ENCODE measurements around the gene ATP9A. TPM values are rescaled to one million over a fixed set of nuclear protein-coding genes. Genes with fewer than 3 reads are reported as not detected.

ATP9A gene
- total and polyA plus RNA-seq, 2 donors (not counting 3 experiments of a cell fraction or from before 2014, with no cell fraction given) = 20.9 to 41.5 TPM

DNA sequence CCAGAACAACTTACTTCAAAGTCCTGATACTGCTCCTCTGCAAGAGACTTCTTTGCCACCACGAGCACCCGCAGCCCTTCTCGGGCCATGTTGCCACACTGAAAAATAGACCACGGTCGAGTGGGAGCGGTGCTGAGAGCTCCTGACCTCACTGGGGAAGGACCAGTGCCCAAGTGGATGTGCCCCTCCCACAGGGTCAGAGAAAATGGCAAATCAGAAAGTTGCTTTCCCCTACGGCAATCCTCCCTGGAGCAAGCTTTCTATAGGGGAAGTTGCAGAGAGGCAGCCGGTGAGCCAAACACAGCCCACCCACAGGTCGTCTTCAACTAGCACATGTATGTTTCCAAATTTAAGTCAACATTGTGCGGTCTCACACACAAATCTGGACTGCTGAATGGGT, 140.6 kb downstream of the ATP9A start:
- Histone ChIP-seq H3K79me2 (ENCODE audit: control insufficient read depth, insufficient read depth, low read length) (no peaks in the 10 kb centered on the region), H3K4me1 (ENCODE audit: control insufficient read depth, extremely low read depth, insufficient read depth, low read length) (peaks cover 44% of the 10 kb centered on the region), H3K9me1 (replicated peaks; ENCODE audit: control insufficient read depth, extremely low read depth, insufficient read depth, low read length) (no peaks in the 10 kb centered on the region), H3K9ac (replicated peaks; ENCODE audit: extremely low read depth, insufficient read depth, low read length) (no peak overlapping the region), H3K27me3 (ENCODE audit: control insufficient read depth in 2 of 2, insufficient read depth in 2 of 2, low read length in 2 of 2) (no peaks in the 10 kb centered on the region), H3K4me3 (replicated peaks in 1 of 3; ENCODE audit: insufficient read depth in 1 of 3, low read depth in 1 of 3, low read length in 3 of 3) (no peak overlapping the region), H3K36me3 (ENCODE audit: control insufficient read depth in 2 of 2, extremely low read depth in 1 of 2, insufficient read depth in 2 of 2, low read length in 2 of 2) (peaks cover 0 to 5% of the 10 kb centered on the region in 2 experiments), H4K20me1 (replicated peaks; ENCODE audit: control insufficient read depth, extremely low read depth, insufficient read depth, low read length) (no peaks in the 10 kb centered on the region), H3K9me3 (replicated peaks; ENCODE audit: control insufficient read depth, insufficient read depth, low read length) (no peaks in the 10 kb centered on the region), H2AFZ (ENCODE audit: low read depth, low read length) (no peak overlapping the region), H3K4me2 (ENCODE audit: insufficient read depth, low read length) (no peak overlapping the region), H3K27ac (ENCODE audit: insufficient read depth, low read depth, low read length) (no peak overlapping the region)
- no peak for FAIRE-seq
- DNase-seq (ENCODE audit: low read depth, low spot score) = no peak
- no TSS peak for BruUV-seq (replicated peaks)
- TF ChIP-seq EZH2 (IDR thresholded peaks at IDR 0.05; ENCODE audit: borderline replicate concordance, low read depth, low read length, severe bottlenecking) (no peak), MAX (IDR thresholded peaks at IDR 0.05; ENCODE audit: insufficient read depth, insufficient read length) (no peak)
- dilution Hi-C loops (cut with MboI; ENCODE audit: extremely low pct_ligation_motif_present, low sequenced_read_pairs) (no loop called here), intact Hi-C loops (cut with micrococcal nuclease) (no loop called here)
- ChIA-PET CTCF (no interaction called here), POLR2A (no interaction called here)

DNA sequence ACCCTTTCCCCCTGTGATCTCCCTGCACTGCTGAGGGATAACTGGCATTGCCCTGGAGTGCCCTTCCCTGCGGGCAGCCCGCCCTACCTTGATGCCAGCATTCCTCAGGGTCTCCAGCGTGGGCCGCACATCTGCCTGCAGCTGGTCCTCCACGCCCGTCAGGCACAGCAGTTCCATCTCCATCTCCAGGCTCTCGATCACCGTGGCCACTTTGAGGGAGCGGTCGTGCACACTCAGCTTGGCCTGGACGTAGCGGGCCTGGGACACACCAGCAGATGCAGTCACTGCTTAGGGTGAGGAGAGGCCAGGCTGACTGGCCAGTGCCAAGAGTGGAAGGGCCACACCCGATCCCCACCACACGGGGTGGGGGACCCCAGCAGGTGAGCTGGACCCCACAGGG, 143.1 kb downstream of the ATP9A start:
- Histone ChIP-seq H3K4me1 (ENCODE audit: control insufficient read depth, extremely low read depth, insufficient read depth, low read length) (peaks cover 23% of the 10 kb centered on the region), H4K20me1 (replicated peaks; ENCODE audit: control insufficient read depth, extremely low read depth, insufficient read depth, low read length) (no peaks in the 10 kb centered on the region), H3K4me2 (ENCODE audit: insufficient read depth, low read length) (no peak overlapping the region), H3K27me3 (ENCODE audit: control insufficient read depth in 2 of 2, insufficient read depth in 2 of 2, low read length in 2 of 2) (no peaks in the 10 kb centered on the region), H3K27ac (ENCODE audit: insufficient read depth, low read depth, low read length) (no peak overlapping the region), H3K4me3 (replicated peaks in 1 of 3; ENCODE audit: insufficient read depth in 1 of 3, low read depth in 1 of 3, low read length in 3 of 3) (no peak overlapping the region), H3K9me1 (replicated peaks; ENCODE audit: control insufficient read depth, extremely low read depth, insufficient read depth, low read length) (no peaks in the 10 kb centered on the region), H3K36me3 (ENCODE audit: control insufficient read depth in 2 of 2, extremely low read depth in 1 of 2, insufficient read depth in 2 of 2, low read length in 2 of 2) (peaks cover 0 to 7% of the 10 kb centered on the region in 2 experiments), H3K9ac (replicated peaks; ENCODE audit: extremely low read depth, insufficient read depth, low read length) (no peak overlapping the region), H3K79me2 (ENCODE audit: control insufficient read depth, insufficient read depth, low read length) (no peaks in the 10 kb centered on the region), H2AFZ (ENCODE audit: low read depth, low read length) (no peak overlapping the region), H3K9me3 (replicated peaks; ENCODE audit: control insufficient read depth, insufficient read depth, low read length) (no peaks in the 10 kb centered on the region)
- DNase-seq (ENCODE audit: low read depth, low spot score) = no peak
- no peak for FAIRE-seq
- ChIA-PET POLR2A (no interaction called here), CTCF (interaction anchor here (1.0 to 3.1 kb wide), 6 partner anchors 13 to 644 kb away, joined by 3 to 50 read pairs (median 10); no protein-coding TSS in a partner anchor)
- TF ChIP-seq GATA2 (IDR thresholded peaks at IDR 0.05; ENCODE audit: insufficient read depth, insufficient read length, low read depth, low read length) (no peak), JUN (IDR thresholded peaks at IDR 0.05; ENCODE audit: borderline replicate concordance, insufficient read depth, insufficient read length, low read depth) (no peak), POLR2AphosphoS5 (IDR thresholded peaks at IDR 0.05; ENCODE audit: insufficient read depth, low read depth, low read length) (no peak), FOS (IDR thresholded peaks at IDR 0.05; ENCODE audit: borderline replicate concordance, insufficient read depth, low read length) (no peak), EZH2 (IDR thresholded peaks at IDR 0.05; ENCODE audit: borderline replicate concordance, low read depth, low read length, severe bottlenecking) (no peak), MAX (IDR thresholded peaks at IDR 0.05; ENCODE audit: insufficient read depth, insufficient read length) (no peak), MYC (IDR thresholded peaks at IDR 0.05; ENCODE audit: low read depth, low read length) (no peak), POLR2A (IDR thresholded peaks at IDR 0.05; ENCODE audit: low read depth, low read length) (no peak)
- TF ChIP-seq, protein P1, sequence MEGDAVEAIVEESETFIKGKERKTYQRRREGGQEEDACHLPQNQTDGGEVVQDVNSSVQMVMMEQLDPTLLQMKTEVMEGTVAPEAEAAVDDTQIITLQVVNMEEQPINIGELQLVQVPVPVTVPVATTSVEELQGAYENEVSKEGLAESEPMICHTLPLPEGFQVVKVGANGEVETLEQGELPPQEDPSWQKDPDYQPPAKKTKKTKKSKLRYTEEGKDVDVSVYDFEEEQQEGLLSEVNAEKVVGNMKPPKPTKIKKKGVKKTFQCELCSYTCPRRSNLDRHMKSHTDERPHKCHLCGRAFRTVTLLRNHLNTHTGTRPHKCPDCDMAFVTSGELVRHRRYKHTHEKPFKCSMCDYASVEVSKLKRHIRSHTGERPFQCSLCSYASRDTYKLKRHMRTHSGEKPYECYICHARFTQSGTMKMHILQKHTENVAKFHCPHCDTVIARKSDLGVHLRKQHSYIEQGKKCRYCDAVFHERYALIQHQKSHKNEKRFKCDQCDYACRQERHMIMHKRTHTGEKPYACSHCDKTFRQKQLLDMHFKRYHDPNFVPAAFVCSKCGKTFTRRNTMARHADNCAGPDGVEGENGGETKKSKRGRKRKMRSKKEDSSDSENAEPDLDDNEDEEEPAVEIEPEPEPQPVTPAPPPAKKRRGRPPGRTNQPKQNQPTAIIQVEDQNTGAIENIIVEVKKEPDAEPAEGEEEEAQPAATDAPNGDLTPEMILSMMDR (IDR thresholded peaks at IDR 0.05; ENCODE audit: extremely low read depth in 1 of 2, insufficient read depth in 1 of 2, low read depth in 1 of 2, low read length in 2 of 2) = no peak
- dilution Hi-C loops (cut with MboI; ENCODE audit: extremely low pct_ligation_motif_present, low sequenced_read_pairs) = no loop called here
- BruUV-seq (replicated peaks) = no TSS peak
- intact Hi-C loops (cut with micrococcal nuclease) = no loop called here
